Measurements from ENCODE around the gene ASAP3.

GRCh38 chr1:23463286-23463685 lies 20.7 kb downstream of the ASAP3 start:
- TF ChIP-seq, protein P1, sequence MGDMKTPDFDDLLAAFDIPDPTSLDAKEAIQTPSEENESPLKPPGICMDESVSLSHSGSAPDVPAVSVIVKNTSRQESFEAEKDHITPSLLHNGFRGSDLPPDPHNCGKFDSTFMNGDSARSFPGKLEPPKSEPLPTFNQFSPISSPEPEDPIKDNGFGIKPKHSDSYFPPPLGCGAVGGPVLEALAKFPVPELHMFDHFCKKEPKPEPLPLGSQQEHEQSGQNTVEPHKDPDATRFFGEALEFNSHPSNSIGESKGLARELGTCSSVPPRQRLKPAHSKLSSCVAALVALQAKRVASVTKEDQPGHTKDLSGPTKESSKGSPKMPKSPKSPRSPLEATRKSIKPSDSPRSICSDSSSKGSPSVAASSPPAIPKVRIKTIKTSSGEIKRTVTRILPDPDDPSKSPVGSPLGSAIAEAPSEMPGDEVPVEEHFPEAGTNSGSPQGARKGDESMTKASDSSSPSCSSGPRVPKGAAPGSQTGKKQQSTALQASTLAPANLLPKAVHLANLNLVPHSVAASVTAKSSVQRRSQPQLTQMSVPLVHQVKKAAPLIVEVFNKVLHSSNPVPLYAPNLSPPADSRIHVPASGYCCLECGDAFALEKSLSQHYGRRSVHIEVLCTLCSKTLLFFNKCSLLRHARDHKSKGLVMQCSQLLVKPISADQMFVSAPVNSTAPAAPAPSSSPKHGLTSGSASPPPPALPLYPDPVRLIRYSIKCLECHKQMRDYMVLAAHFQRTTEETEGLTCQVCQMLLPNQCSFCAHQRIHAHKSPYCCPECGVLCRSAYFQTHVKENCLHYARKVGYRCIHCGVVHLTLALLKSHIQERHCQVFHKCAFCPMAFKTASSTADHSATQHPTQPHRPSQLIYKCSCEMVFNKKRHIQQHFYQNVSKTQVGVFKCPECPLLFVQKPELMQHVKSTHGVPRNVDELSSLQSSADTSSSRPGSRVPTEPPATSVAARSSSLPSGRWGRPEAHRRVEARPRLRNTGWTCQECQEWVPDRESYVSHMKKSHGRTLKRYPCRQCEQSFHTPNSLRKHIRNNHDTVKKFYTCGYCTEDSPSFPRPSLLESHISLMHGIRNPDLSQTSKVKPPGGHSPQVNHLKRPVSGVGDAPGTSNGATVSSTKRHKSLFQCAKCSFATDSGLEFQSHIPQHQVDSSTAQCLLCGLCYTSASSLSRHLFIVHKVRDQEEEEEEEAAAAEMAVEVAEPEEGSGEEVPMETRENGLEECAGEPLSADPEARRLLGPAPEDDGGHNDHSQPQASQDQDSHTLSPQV (IDR thresholded peaks at IDR 0.05), result no peak
- no peak for TF ChIP-seq EZH2 (IDR thresholded peaks at IDR 0.05; ENCODE audit: borderline replicate concordance, low read depth, low read length)
- no peak for TF ChIP-seq ERF (CRISPR knock-in tag; IDR thresholded peaks at IDR 0.05)
- no peak for TF ChIP-seq BMI1 (IDR thresholded peaks at IDR 0.05; ENCODE audit: low read length)
- TF ChIP-seq NFYB (IDR thresholded peaks at IDR 0.05; ENCODE audit: extremely low read depth, insufficient read length), result no peak
- TF ChIP-seq CHD2 (IDR thresholded peaks at IDR 0.05; ENCODE audit: low read depth, low read length), result no peak
- TF ChIP-seq GABPA (tag; conservative IDR thresholded peaks at IDR 0.05; ENCODE audit: low read depth), result no peak
- TF ChIP-seq SIN3A (IDR thresholded peaks at IDR 0.05; ENCODE audit: borderline replicate concordance in 2 of 2, control insufficient read depth in 1 of 2, low read depth in 2 of 2, low read length in 2 of 2), result no peak
- TF ChIP-seq CTCF (IDR thresholded peaks at IDR 0.05 in 2 of 3, conservative IDR thresholded peaks at IDR 0.05 in 1 of 3; ENCODE audit: insufficient read depth in 2 of 3, low read depth in 1 of 3, low read length in 3 of 3), result no peak
- no peak for TF ChIP-seq FOXK1 (CRISPR knock-in tag; IDR thresholded peaks at IDR 0.05; ENCODE audit: borderline replicate concordance)
- no peak for TF ChIP-seq REST (IDR thresholded peaks at IDR 0.05; ENCODE audit: borderline replicate concordance)
- no peak for TF ChIP-seq REST (CRISPR knock-in tag; IDR thresholded peaks at IDR 0.05; ENCODE audit: low read depth)
